Measurements from ENCODE around the gene CEP104. TPM values are rescaled to one million over a fixed set of nuclear protein-coding genes. Genes with fewer than 3 reads are reported as not detected.
"Not testable (repeated sequence)": the region's sequence is repeated elsewhere in the genome, so short reads cannot be mapped to it uniquely, and the experiment has no call there.

CEP104 gene
- total and polyA plus RNA-seq, 2 experiments from 2014 or later: 20.5 to 32.2 TPM

GRCh38 chr1:3810149-3810761 lies 46.8 kb downstream of the CEP104 start:
- ATAC-seq; H3K27ac Mint-ChIP-seq; DNase-seq (ENCODE audit: low spot score): not testable (repeated sequence)

GRCh38 chr1:3809680-3810079 lies 47.3 kb downstream of the CEP104 start:
- Histone ChIP-seq H3K4me1 (ENCODE audit: insufficient read depth) (no peaks in the 10 kb centered on the region), H3K27me3 (ENCODE audit: insufficient read depth) (no peaks in the 10 kb centered on the region), H3K79me2 (replicated peaks; ENCODE audit: insufficient read depth) (no peaks in the 10 kb centered on the region), H2AFZ (no peak overlapping the region), H3K9me2 (ENCODE audit: insufficient read depth) (no peaks in the 10 kb centered on the region), H3K36me3 (ENCODE audit: insufficient read depth) (no peaks in the 10 kb centered on the region), H4K20me1 (replicated peaks; ENCODE audit: insufficient read depth) (no peaks in the 10 kb centered on the region), H3K4me2 (no peak overlapping the region), H3F3A (replicated peaks; ENCODE audit: low read depth) (no peaks in the 10 kb centered on the region), H3K4me3 (no peak overlapping the region), H3K27ac (ENCODE audit: low read depth) (no peak overlapping the region)
- peaks cover under 1% of the 10 kb centered on the region for H3K27me3 Mint-ChIP-seq (ENCODE audit: insufficient read depth, low read depth, poor library complexity)
- H3K36me3 Mint-ChIP-seq (ENCODE audit: low read depth): peaks cover 11% of the 10 kb centered on the region
- no peak for ATAC-seq
- TF ChIP-seq NANOG (IDR thresholded peaks at IDR 0.05; ENCODE audit: borderline replicate concordance) (no peak), ZNF114 (CRISPR knock-in tag; IDR thresholded peaks at IDR 0.05) (no peak), CTCF (conservative IDR thresholded peaks at IDR 0.05; ENCODE audit: low read depth in 2 of 2) (no peak)
- no peak overlapping the region for H3K27ac Mint-ChIP-seq
- H3K4me3 Mint-ChIP-seq: no peak overlapping the region
- peaks cover 6% of the 10 kb centered on the region for H3K4me1 Mint-ChIP-seq
- DNase-seq (ENCODE audit: low spot score): no peak
- H3K9me3 Mint-ChIP-seq: peaks cover 50% of the 10 kb centered on the region

More at GRCh38 chr1:3810149-3810761, 46.8 kb downstream of the CEP104 start:
- not testable (repeated sequence) for H3K4me3 Mint-ChIP-seq; H3K4me1 ChIP-seq (ENCODE audit: insufficient read depth); H3K4me3 ChIP-seq; H2AFZ ChIP-seq; H3K79me2 ChIP-seq (replicated peaks; ENCODE audit: insufficient read depth); H3K27me3 ChIP-seq (ENCODE audit: insufficient read depth); H3K27me3 Mint-ChIP-seq (ENCODE audit: insufficient read depth, low read depth, poor library complexity); H4K20me1 ChIP-seq (replicated peaks; ENCODE audit: insufficient read depth); H3K9me2 ChIP-seq (ENCODE audit: insufficient read depth); H3K4me2 ChIP-seq; H3F3A ChIP-seq (replicated peaks; ENCODE audit: low read depth); H3K36me3 ChIP-seq (ENCODE audit: insufficient read depth); H3K27ac ChIP-seq (ENCODE audit: low read depth); H3K4me1 Mint-ChIP-seq
- H3K9me3 Mint-ChIP-seq: peaks cover 45% of the 10 kb centered on the region
- H3K36me3 Mint-ChIP-seq (ENCODE audit: low read depth): peaks cover 11% of the 10 kb centered on the region

GRCh38 chr1:3807769-3808168 lies 49.2 kb downstream of the CEP104 start:
- no peaks in the 10 kb centered on the region for H3K9me2 ChIP-seq (ENCODE audit: insufficient read depth)
- peaks cover 50% of the 10 kb centered on the region for H3K9me3 Mint-ChIP-seq
- no peak for ATAC-seq
- no peak overlapping the region for H3K4me3 Mint-ChIP-seq
- H3F3A ChIP-seq (replicated peaks; ENCODE audit: low read depth): no peaks in the 10 kb centered on the region
- no peak overlapping the region for H3K27ac ChIP-seq (ENCODE audit: low read depth)
- peaks cover 11% of the 10 kb centered on the region for H3K36me3 Mint-ChIP-seq (ENCODE audit: low read depth)
- H3K4me3 ChIP-seq: no peak overlapping the region
- H3K4me1 ChIP-seq (ENCODE audit: insufficient read depth): no peaks in the 10 kb centered on the region
- no peaks in the 10 kb centered on the region for H3K27me3 ChIP-seq (ENCODE audit: insufficient read depth)
- H4K20me1 ChIP-seq (replicated peaks; ENCODE audit: insufficient read depth): no peaks in the 10 kb centered on the region
- H3K27me3 Mint-ChIP-seq (ENCODE audit: insufficient read depth, low read depth, poor library complexity): no peaks in the 10 kb centered on the region
- H3K4me1 Mint-ChIP-seq: peaks cover 6% of the 10 kb centered on the region
- H3K27ac Mint-ChIP-seq: no peak overlapping the region
- H2AFZ ChIP-seq: no peak overlapping the region
- no peak for DNase-seq (ENCODE audit: low spot score)
- H3K36me3 ChIP-seq (ENCODE audit: insufficient read depth): no peaks in the 10 kb centered on the region
- H3K4me2 ChIP-seq: no peak overlapping the region
- H3K79me2 ChIP-seq (replicated peaks; ENCODE audit: insufficient read depth): no peaks in the 10 kb centered on the region
- TF ChIP-seq STAT1 (IDR thresholded peaks at IDR 0.05; ENCODE audit: unreplicated experiment) (no peak), NANOG (IDR thresholded peaks at IDR 0.05; ENCODE audit: borderline replicate concordance) (no peak), CREB1 (CRISPR knock-in tag; IDR thresholded peaks at IDR 0.05; ENCODE audit: low read depth) (no peak), EZH2phosphoT487 (IDR thresholded peaks at IDR 0.05; ENCODE audit: unreplicated experiment) (no peak), ETS1 (IDR thresholded peaks at IDR 0.05) (no peak), REST (IDR thresholded peaks at IDR 0.05; ENCODE audit: unreplicated experiment) (no peak), POLR2AphosphoS5 (IDR thresholded peaks at IDR 0.05; ENCODE audit: low read depth) (no peak), JUNB (IDR thresholded peaks at IDR 0.05; ENCODE audit: unreplicated experiment) (no peak), EZH2 (IDR thresholded peaks at IDR 0.05; ENCODE audit: low read depth, unreplicated experiment) (no peak), ZNF114 (CRISPR knock-in tag; IDR thresholded peaks at IDR 0.05) (no peak), ZNF331 (CRISPR knock-in tag; IDR thresholded peaks at IDR 0.05; ENCODE audit: low read depth) (no peak)

Measured in GM23338 (cell line).